ENCODE data around the gene ATP6V1C2.
"Not testable (repeated sequence)": the region's sequence is repeated elsewhere in the genome, so short reads cannot be mapped to it uniquely, and the experiment has no call there.

The ATP6V1C2 gene

GRCh38 chr2:10800163-10800562 lies 78.7 kb downstream of the ATP6V1C2 start:
- H3K27me3 ChIP-seq (ENCODE audit: insufficient read depth, low read length): no peaks in the 10 kb centered on the region
- no peak overlapping the region for H3K4me3 ChIP-seq (ENCODE audit: low read length)

GRCh38 chr2:10802657-10803056 lies 81.2 kb downstream of the ATP6V1C2 start:
- peaks cover 10% of the 10 kb centered on the region; the same call in 1 of the 2 replicates for H3K4me1 ChIP-seq (ENCODE audit: insufficient read depth, low read length)
- no peaks in the 10 kb centered on the region for H3K27me3 ChIP-seq (ENCODE audit: insufficient read depth, low read length)
- H3K27ac ChIP-seq (ENCODE audit: low read depth, low read length): no peak overlapping the region
- no peak overlapping the region for H3K4me3 ChIP-seq (ENCODE audit: low read length)
- peak overlapping the region; percentile 40; the same call in 1 of the 2 replicates for H3K9ac ChIP-seq (ENCODE audit: low read depth, low read length)
- H3K36me3 ChIP-seq (ENCODE audit: insufficient read depth, low read length): peaks cover 53% of the 10 kb centered on the region
- WGBS: 91% methylated on average over 8 of the region's 8 CpGs
- no peaks in the 10 kb centered on the region for H3K9me3 ChIP-seq (ENCODE audit: insufficient read depth, low read depth, low read length)

More at GRCh38 chr2:10800163-10800562, 78.7 kb downstream of the ATP6V1C2 start:
- Histone ChIP-seq H3K9ac (ENCODE audit: low read depth, low read length) (no peak overlapping the region), H3K9me3 (ENCODE audit: insufficient read depth, low read depth, low read length) (no peaks in the 10 kb centered on the region), H3K36me3 (ENCODE audit: insufficient read depth, low read length) (peaks cover 76% of the 10 kb centered on the region), H3K27ac (ENCODE audit: low read depth, low read length) (no peak overlapping the region), H3K4me1 (ENCODE audit: insufficient read depth, low read length) (peaks cover 10% of the 10 kb centered on the region; the same call in 1 of the 2 replicates)
- 92% methylated on average over 3 of the region's 4 CpGs for WGBS

DNA sequence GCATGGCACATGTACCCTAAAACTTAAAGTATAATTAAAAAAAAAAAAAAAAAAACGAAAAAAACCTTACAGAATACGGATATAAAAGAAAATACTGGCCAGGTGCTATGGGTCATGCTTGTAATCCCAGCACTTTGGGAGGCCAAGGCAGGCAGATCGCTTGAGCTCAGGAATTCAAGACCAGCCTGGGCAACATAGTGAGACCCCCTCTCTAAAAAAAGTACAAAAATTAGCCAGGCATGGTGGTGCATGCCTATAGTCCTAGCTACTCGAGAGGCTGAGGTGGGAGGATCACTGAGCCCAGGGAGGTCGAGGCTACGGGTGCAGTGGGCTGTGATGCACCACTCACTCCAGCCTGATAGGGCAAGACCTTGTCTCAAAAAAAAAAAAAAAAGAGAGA lies 84.6 kb downstream of the ATP6V1C2 start:
- H3K27me3 ChIP-seq (ENCODE audit: insufficient read depth, low read length); H3K9ac ChIP-seq (ENCODE audit: low read depth, low read length); H3K9me3 ChIP-seq (ENCODE audit: insufficient read depth, low read depth, low read length); H3K4me3 ChIP-seq (ENCODE audit: low read length); H3K27ac ChIP-seq (ENCODE audit: low read depth, low read length): not testable (repeated sequence)
- H3K4me1 ChIP-seq (ENCODE audit: insufficient read depth, low read length): peaks cover 14% of the 10 kb centered on the region
- 82% methylated on average over 6 of the region's 6 CpGs for WGBS
- H3K36me3 ChIP-seq (ENCODE audit: insufficient read depth, low read length): peaks cover 39% of the 10 kb centered on the region

DNA sequence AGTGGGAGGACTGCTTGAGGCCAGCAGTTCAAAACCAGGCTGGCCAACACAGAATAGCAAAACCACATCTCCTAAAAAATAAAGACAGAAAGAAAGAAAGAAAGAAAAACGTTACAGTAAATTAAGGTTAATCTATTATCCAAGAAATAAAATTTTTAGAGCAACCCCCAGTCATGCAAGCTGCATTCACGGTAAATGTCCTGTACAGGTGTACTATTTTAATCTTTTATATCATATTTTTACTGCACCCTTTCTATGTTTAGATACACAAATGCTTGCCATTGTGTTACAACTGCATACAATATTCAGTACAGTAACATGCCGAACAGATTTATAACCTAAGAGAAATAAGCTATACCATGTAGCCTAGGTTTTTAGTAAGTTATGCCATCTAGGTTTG lies 85.1 kb downstream of the ATP6V1C2 start:
- Histone ChIP-seq H3K27ac (ENCODE audit: low read depth, low read length) (no peak overlapping the region), H3K9ac (ENCODE audit: low read depth, low read length) (no peak overlapping the region), H3K9me3 (ENCODE audit: insufficient read depth, low read depth, low read length) (no peaks in the 10 kb centered on the region), H3K4me1 (ENCODE audit: insufficient read depth, low read length) (peaks cover 18% of the 10 kb centered on the region), H3K36me3 (ENCODE audit: insufficient read depth, low read length) (peaks cover 34% of the 10 kb centered on the region), H3K27me3 (ENCODE audit: insufficient read depth, low read length) (no peaks in the 10 kb centered on the region), H3K4me3 (ENCODE audit: low read length) (no peak overlapping the region)
- WGBS: 98% methylated on average over 3 of the region's 3 CpGs

GRCh38 chr2:10810202-10811161 lies 89.1 kb downstream of the ATP6V1C2 start:
- Histone ChIP-seq H3K9ac (ENCODE audit: low read depth, low read length) (peak overlapping the region; percentile 95; the same call in 1 of the 2 replicates), H3K4me1 (ENCODE audit: insufficient read depth, low read length) (peaks cover 23% of the 10 kb centered on the region), H3K27me3 (ENCODE audit: insufficient read depth, low read length) (no peaks in the 10 kb centered on the region), H3K4me3 (ENCODE audit: low read length) (peak overlapping the region; percentile 72; the same call in 1 of the 2 replicates), H3K27ac (ENCODE audit: low read depth, low read length) (no peak overlapping the region), H3K36me3 (ENCODE audit: insufficient read depth, low read length) (peaks cover 19% of the 10 kb centered on the region), H3K9me3 (ENCODE audit: insufficient read depth, low read depth, low read length) (no peaks in the 10 kb centered on the region)
- 79% methylated on average over 8 of the region's 8 CpGs for WGBS

GRCh38 chr2:10811517-10811916 lies 90.1 kb downstream of the ATP6V1C2 start:
- Histone ChIP-seq H3K36me3 (ENCODE audit: insufficient read depth, low read length) (peaks cover 19% of the 10 kb centered on the region), H3K27ac (ENCODE audit: low read depth, low read length) (no peak overlapping the region; the same call in 1 of the 2 replicates), H3K9ac (ENCODE audit: low read depth, low read length) (peak overlapping the region; percentile 95), H3K4me1 (ENCODE audit: insufficient read depth, low read length) (peaks cover 23% of the 10 kb centered on the region), H3K9me3 (ENCODE audit: insufficient read depth, low read depth, low read length) (no peaks in the 10 kb centered on the region), H3K27me3 (ENCODE audit: insufficient read depth, low read length) (no peaks in the 10 kb centered on the region), H3K4me3 (ENCODE audit: low read length) (peak overlapping the region; percentile 72)
- WGBS: 7% methylated on average over 14 of the region's 14 CpGs

- under 1% methylated on average over 98 of the region's 98 CpGs for WGBS
These were observed 91.1 kb downstream of the ATP6V1C2 start, which contains the start of gene PDIA6 for GRCh38 chr2:10812362-10813162. Gene PDIA6, minus strand, starts transcription at chr2:10812785. Its CDS starts 89 bp downstream, at chr2:10812696.

GRCh38 chr2:10813163-10814138 lies 92.0 kb downstream of the ATP6V1C2 start:
- H3K27ac ChIP-seq (ENCODE audit: low read depth, low read length): peak overlapping the region; percentile 29; the same call in 1 of the 2 replicates

More at GRCh38 chr2:10812362-10813162, 91.1 kb downstream of the ATP6V1C2 start, which contains the start of gene PDIA6:
- H3K9ac ChIP-seq (ENCODE audit: low read depth, low read length): peak within 1 kb of the TSS; percentile 95
- H3K27ac ChIP-seq (ENCODE audit: low read depth, low read length): peak within 1 kb of the TSS; percentile 87
- no peaks in the 10 kb centered on the region for H3K27me3 ChIP-seq (ENCODE audit: insufficient read depth, low read length)
- peaks cover 23% of the 10 kb centered on the region for H3K4me1 ChIP-seq (ENCODE audit: insufficient read depth, low read length)
- peak within 1 kb of the TSS; percentile 72 for H3K4me3 ChIP-seq (ENCODE audit: low read length)
- H3K9me3 ChIP-seq (ENCODE audit: insufficient read depth, low read depth, low read length): no peaks in the 10 kb centered on the region
- peaks cover 19% of the 10 kb centered on the region for H3K36me3 ChIP-seq (ENCODE audit: insufficient read depth, low read length)

GRCh38 chr2:10814142-10814541 lies 92.7 kb downstream of the ATP6V1C2 start:
- Histone ChIP-seq H3K27me3 (ENCODE audit: insufficient read depth, low read length) (no peaks in the 10 kb centered on the region), H3K4me3 (ENCODE audit: low read length) (no peak overlapping the region), H3K4me1 (ENCODE audit: insufficient read depth, low read length) (peaks cover 23% of the 10 kb centered on the region), H3K9me3 (ENCODE audit: insufficient read depth, low read depth, low read length) (no peaks in the 10 kb centered on the region), H3K9ac (ENCODE audit: low read depth, low read length) (0 out of 2 replicates have a peak overlapping the region, but pooled peaks have one; percentile 19), H3K27ac (ENCODE audit: low read depth, low read length) (peak overlapping the region; percentile 12; the same call in 1 of the 2 replicates), H3K36me3 (ENCODE audit: insufficient read depth, low read length) (peaks cover 9% of the 10 kb centered on the region; the same call in 1 of the 2 replicates)
- 44% methylated on average over 10 of the region's 10 CpGs for WGBS

More at GRCh38 chr2:10813163-10814138, 92.0 kb downstream of the ATP6V1C2 start:
- 67% methylated on average over 37 of the region's 37 CpGs for WGBS
- peak overlapping the region; percentile 72 for H3K4me3 ChIP-seq (ENCODE audit: low read length)
- peaks cover 23% of the 10 kb centered on the region for H3K4me1 ChIP-seq (ENCODE audit: insufficient read depth, low read length)
- not testable (repeated sequence) for H3K27me3 ChIP-seq (ENCODE audit: insufficient read depth, low read length); H3K9me3 ChIP-seq (ENCODE audit: insufficient read depth, low read depth, low read length)
- peak overlapping the region; percentile 54; the same call in 1 of the 2 replicates for H3K9ac ChIP-seq (ENCODE audit: low read depth, low read length)
- H3K36me3 ChIP-seq (ENCODE audit: insufficient read depth, low read length): peaks cover 13% of the 10 kb centered on the region

Measured in HUES64 (cell line).